HepG2 (cell line): Measurements from ENCODE around the gene PTPA. TPM values are rescaled to one million over a fixed set of nuclear protein-coding genes. Genes with fewer than 3 reads are reported as not detected.

Source experiments
- AKAP8 ChIP-seq: sonication (generic); formaldehyde crosslinking; IDR thresholded peaks from 2 replicates; pipeline ENCODE4 v1.5.1; 2020; ENCODE audit warnings: mild to moderate bottlenecking, missing genetic modification reagents
- ARHGAP35 ChIP-seq: sonication (generic); formaldehyde crosslinking; IDR thresholded peaks from 2 replicates; pipeline ENCODE4 v1.9.0; 2022; ENCODE audit warnings: mild to moderate bottlenecking, inconsistent platforms, moderate library complexity, missing genetic modification reagents, borderline replicate concordance
- ELF1 ChIP-seq: sonication (generic); formaldehyde crosslinking; IDR thresholded peaks from 2 replicates; pipeline ENCODE4 v1.4.0; 2020; ENCODE audit warnings: missing genetic modification reagents
- ETV5 ChIP-seq: IDR thresholded peaks from 2 replicates; pipeline ENCODE4 v1.6.1; 2018; ENCODE audit warnings: missing biosample characterization, missing genetic modification reagents, inconsistent platforms, borderline replicate concordance
- FOSL1 ChIP-seq: sonication (generic); formaldehyde crosslinking; IDR thresholded peaks from 2 replicates; pipeline ENCODE4 v1.9.0; 2021; ENCODE audit warnings: missing genetic modification reagents, borderline replicate concordance
- KDM5B ChIP-seq: sonication (generic); formaldehyde crosslinking; IDR thresholded peaks from 2 replicates; pipeline ENCODE4 v1.4.0; 2020; ENCODE audit warnings: missing genetic modification reagents, mild to moderate bottlenecking, borderline replicate concordance
- MED1 ChIP-seq: sonication (generic); formaldehyde crosslinking; IDR thresholded peaks from 2 replicates; pipeline ENCODE4 v1.4.0; 2020; ENCODE audit warnings: missing genetic modification reagents
- NR2F2 ChIP-seq: IDR thresholded peaks from 2 replicates; pipeline ENCODE4 v1.6.1; 2012; ENCODE audit warnings: low read depth, inconsistent platforms, borderline replicate concordance
- TFDP2 ChIP-seq: sonication (generic); formaldehyde crosslinking; IDR thresholded peaks from 2 replicates; pipeline ENCODE4 v1.4.0; 2020; ENCODE audit warnings: missing genetic modification reagents
- ZBTB10 ChIP-seq: sonication (generic); formaldehyde crosslinking; IDR thresholded peaks from 2 replicates; pipeline ENCODE4 v1.4.0; 2020; ENCODE audit warnings: missing genetic modification reagents, borderline replicate concordance
- ZBTB20 ChIP-seq: sonication (generic); formaldehyde crosslinking; IDR thresholded peaks from 2 replicates; pipeline ENCODE4 v1.8.1; 2023; ENCODE audit warnings: missing genetic modification reagents, low read depth, mild to moderate bottlenecking, borderline replicate concordance
- ZBTB40 ChIP-seq, 2 experiments: fragments of 450-650 bp in 1 of 2; sonication (generic) in 1 of 2; formaldehyde crosslinking in 1 of 2; IDR thresholded peaks; 2 replicates each; pipeline versions ENCODE4 v1.6.1 to v1.8.0; 2016 to 2022; ENCODE audit warnings: antibody characterized with exemption in 1 of 2, mild to moderate bottlenecking in 1 of 2, missing genetic modification reagents in 1 of 2
- ZFX ChIP-seq: sonication (generic); formaldehyde crosslinking; IDR thresholded peaks from 2 replicates; pipeline ENCODE4 v1.4.0; 2020; ENCODE audit warnings: mild to moderate bottlenecking, low read depth, missing genetic modification reagents, moderate library complexity
- ZNF451 ChIP-seq: sonication (generic); formaldehyde crosslinking; IDR thresholded peaks from 2 replicates; pipeline ENCODE4 v1.5.0; 2020; ENCODE audit warnings: mild to moderate bottlenecking, missing genetic modification reagents
- ZNF615 ChIP-seq: sonication (generic); formaldehyde crosslinking; IDR thresholded peaks from 2 replicates; pipeline ENCODE4 v1.5.0; 2020; ENCODE audit warnings: mild to moderate bottlenecking, missing genetic modification reagents, borderline replicate concordance
- polyA plus RNA-seq, 8 experiments: library from polyadenylated mRNA; depleted of rRNA in 3 of 8; stranded (reverse) in 7 of 8; unstranded in 1 of 8; fragments of >200 nt; fragmentation: Illumina TruSeq in 4 of 8; extraction: Trizol in 4 of 8; gene quantifications; 2 replicates each; pipeline versions ENCODE4 v1.2.1 to v1.2.3, GENCODE V29; 2011 to 2016; ENCODE audit warnings: low read depth in 4 of 8, missing spikeins in 1 of 8, mixed read lengths in 1 of 8; ENCODE audit not compliant: insufficient read depth in 1 of 8
- total RNA-seq, 5 experiments: library from RNA; depleted of rRNA; stranded (reverse); fragments of >200 nt; fragmentation: Illumina TruSeq; extraction: Trizol; gene quantifications; 2 replicates each; pipeline ENCODE4 v1.2.3, GENCODE V29; 2016; ENCODE audit warnings: low read depth in 1 of 5

The PTPA gene
- total and polyA plus RNA-seq, 2 of the 13 experiments (the other 11 are each of a cell fraction or from before 2014, with no cell fraction given): 79.3 to 105 TPM

- TF ChIP-seq ZBTB10 (CRISPR knock-in tag) (0 out of 2 replicates have a peak, but pooled peaks have one; percentile 40), ZNF615 (CRISPR knock-in tag) (0 out of 2 replicates have a peak, but pooled peaks have one; percentile 12), ETV5 (CRISPR knock-in tag) (peak; percentile 65; the same call in 1 of the 2 replicates), MED1 (CRISPR knock-in tag) (0 out of 2 replicates have a peak, but pooled peaks have one; percentile 63), TFDP2 (CRISPR knock-in tag) (no peak), ELF1 (CRISPR knock-in tag) (0 out of 2 replicates have a peak, but pooled peaks have one; percentile 11), ZBTB40 (IDR thresholded peaks at IDR 0.05) (no peak), ZBTB40 (CRISPR knock-in tag; IDR thresholded peaks at IDR 0.05) (no peak), NR2F2 (0 out of 2 replicates have a peak, but pooled peaks have one; percentile 10), ZFX (CRISPR knock-in tag) (peak; percentile 27; the same call in 1 of the 2 replicates), KDM5B (CRISPR knock-in tag) (no peak), ZNF451 (no peak), AKAP8 (no peak), ZBTB20 (CRISPR knock-in tag) (no peak), FOSL1 (CRISPR knock-in tag) (0 out of 2 replicates have a peak, but pooled peaks have one; percentile 22), ARHGAP35 (CRISPR knock-in tag) (no peak)
Measured at GRCh38 chr9:129139993-129140396, 28.8 kb downstream of the PTPA start (continued).
